ENCODE data around the gene RALGAPB.
A peak's percentile ranks its signal among the peaks of the same experiment; 100 is the strongest.

DNA sequence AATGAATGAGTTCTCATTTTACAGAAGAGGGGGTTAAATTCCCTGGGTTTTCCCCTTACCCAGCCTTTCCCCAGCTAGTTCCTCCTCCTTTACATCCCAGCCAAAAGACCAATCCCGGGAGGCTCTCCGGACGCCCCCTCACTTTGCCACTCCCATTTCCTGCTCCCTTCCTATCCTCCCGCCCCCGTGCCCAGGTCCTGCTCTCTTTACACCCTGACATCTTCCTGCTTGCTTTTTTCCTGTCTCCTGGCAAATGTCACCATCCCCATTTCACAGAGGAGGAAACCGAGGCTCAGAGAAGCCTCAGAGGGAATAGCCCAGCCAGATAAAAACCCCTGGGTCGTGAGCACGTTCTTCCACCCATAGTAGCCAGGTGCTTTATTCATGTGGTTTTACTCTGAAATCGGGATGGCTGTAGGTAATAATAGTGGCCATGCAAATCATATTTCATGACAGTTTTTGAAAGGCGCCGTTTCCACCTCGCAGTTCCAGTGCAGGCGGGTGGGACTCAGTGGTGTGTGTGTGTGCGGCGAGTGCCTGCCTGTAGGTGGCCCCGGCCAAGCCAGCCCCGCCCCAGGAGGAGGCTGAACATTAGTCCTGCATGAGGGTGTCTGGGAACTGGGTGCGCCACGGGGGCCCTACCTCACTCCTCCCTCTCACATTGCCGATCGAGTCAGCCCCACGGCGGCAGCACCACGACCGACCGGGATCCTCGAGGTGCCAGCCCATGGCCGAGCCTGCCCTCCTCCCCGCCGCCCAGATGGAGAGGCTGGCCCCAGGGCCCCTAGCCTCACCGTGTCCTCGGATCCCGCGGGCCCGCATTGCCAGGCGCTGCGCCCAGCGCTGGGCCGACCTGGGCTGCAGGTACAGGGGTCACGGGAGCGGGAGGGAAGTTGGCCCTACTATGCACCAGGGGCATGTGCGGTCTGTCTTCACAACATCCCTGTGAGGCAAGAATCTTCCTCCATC, 128.9 kb downstream of the RALGAPB start, which contains the start of gene ARHGAP40:
- TF ChIP-seq, protein P1, sequence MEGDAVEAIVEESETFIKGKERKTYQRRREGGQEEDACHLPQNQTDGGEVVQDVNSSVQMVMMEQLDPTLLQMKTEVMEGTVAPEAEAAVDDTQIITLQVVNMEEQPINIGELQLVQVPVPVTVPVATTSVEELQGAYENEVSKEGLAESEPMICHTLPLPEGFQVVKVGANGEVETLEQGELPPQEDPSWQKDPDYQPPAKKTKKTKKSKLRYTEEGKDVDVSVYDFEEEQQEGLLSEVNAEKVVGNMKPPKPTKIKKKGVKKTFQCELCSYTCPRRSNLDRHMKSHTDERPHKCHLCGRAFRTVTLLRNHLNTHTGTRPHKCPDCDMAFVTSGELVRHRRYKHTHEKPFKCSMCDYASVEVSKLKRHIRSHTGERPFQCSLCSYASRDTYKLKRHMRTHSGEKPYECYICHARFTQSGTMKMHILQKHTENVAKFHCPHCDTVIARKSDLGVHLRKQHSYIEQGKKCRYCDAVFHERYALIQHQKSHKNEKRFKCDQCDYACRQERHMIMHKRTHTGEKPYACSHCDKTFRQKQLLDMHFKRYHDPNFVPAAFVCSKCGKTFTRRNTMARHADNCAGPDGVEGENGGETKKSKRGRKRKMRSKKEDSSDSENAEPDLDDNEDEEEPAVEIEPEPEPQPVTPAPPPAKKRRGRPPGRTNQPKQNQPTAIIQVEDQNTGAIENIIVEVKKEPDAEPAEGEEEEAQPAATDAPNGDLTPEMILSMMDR (IDR thresholded peaks at IDR 0.05; ENCODE audit: low read depth, low read length) = peak; percentile 18
- no peak for TF ChIP-seq POLR2A (IDR thresholded peaks at IDR 0.05; ENCODE audit: extremely low read depth, insufficient read length)

Data from NB4 (cell line).